Parathyroid adenoma (tissue), 2 donors: Measurements from ENCODE around the gene PSMB7.

Source experiments
- H2AFZ ChIP-seq: fragments of 300-600 bp; sonication (generic); one replicate; pipeline ENCODE4 v1.7.0; 2017; ENCODE audit warnings: antibody characterized with exemption, mild to moderate bottlenecking
- H3K27ac ChIP-seq: fragments of 300-600 bp; sonication (generic); one replicate; pipeline ENCODE4 v1.7.0; 2017
- H3K27me3 ChIP-seq: fragments of 300-600 bp; sonication (generic); one replicate; pipeline ENCODE4 v1.7.0; 2017; ENCODE audit warnings: low read length; ENCODE audit not compliant: control insufficient read depth, insufficient read depth
- H3K36me3 ChIP-seq: fragments of 300-600 bp; sonication (generic); one replicate; pipeline ENCODE4 v1.7.0; 2017; ENCODE audit warnings: low read length; ENCODE audit not compliant: control insufficient read depth, insufficient read depth
- H3K4me1 ChIP-seq: fragments of 300-600 bp; sonication (generic); one replicate; pipeline ENCODE4 v1.7.0; 2017; ENCODE audit warnings: control low read depth
- H3K4me2 ChIP-seq: fragments of 300-600 bp; sonication (generic); one replicate; pipeline ENCODE4 v1.7.0; 2017; ENCODE audit warnings: low read length
- H3K4me3 ChIP-seq: fragments of 300-600 bp; sonication (generic); one replicate; pipeline ENCODE4 v1.7.0; 2017; ENCODE audit warnings: low read depth, low read length
- H3K79me2 ChIP-seq: fragments of 300-600 bp; sonication (generic); one replicate; pipeline ENCODE4 v1.7.0; 2017; ENCODE audit warnings: control low read depth
- H3K9ac ChIP-seq: fragments of 300-600 bp; sonication (generic); one replicate; pipeline ENCODE4 v1.7.0; 2017; ENCODE audit warnings: mild to moderate bottlenecking
- H3K9me3 ChIP-seq: fragments of 300-600 bp; sonication (generic); one replicate; pipeline ENCODE4 v1.7.0; 2017; ENCODE audit warnings: low read length; ENCODE audit not compliant: control insufficient read depth
- TF ChIP-seq, protein P1 (sequence below): fragments of 300-600 bp; sonication (generic); IDR thresholded peaks from one replicate; pipeline ENCODE4 v1.7.0; 2017; ENCODE audit warnings: antibody characterized with exemption, mild to moderate bottlenecking
- donor health status: primary hyperparathyroidism.

Gene PSMB7

DNA sequence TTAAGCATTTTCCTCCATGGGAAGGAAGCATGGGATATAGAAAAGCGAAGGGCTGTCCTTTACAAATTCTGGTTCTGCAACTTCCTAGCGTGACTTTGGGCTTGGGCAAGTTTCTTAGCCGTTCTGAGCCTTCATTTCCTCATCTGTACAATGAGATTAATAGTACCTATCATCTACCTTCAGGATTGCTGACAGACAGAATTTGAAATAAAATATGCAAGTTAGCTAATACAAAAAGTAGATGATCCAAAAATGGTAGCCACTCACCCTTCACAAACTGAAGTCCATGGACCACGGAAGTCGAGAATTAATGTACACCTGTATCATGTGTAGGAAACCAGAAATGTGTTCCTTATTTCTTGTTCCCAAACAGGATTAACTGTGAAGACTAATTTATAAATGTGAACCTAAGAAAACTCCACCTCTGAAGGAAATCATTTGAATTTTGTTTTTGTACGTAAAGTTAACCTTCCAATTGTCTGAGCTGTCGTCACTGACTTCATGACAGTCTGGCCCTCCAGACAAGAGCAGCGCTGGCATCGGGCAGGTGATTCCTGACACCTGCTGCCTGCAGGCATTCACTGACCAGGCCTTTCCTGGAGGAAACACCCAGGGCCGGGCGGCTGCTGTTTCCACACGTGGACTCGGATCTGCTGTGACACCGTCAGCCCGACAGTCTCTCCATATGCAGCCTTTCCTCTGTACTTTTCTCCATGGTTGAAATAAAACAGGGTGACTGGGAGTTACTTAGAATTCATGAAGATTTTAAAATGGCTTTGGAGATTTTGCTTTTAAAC, 63.4 kb downstream of the PSMB7 start:
- Histone ChIP-seq H3K79me2 (no peaks in the 10 kb centered on the region), H3K4me2 (no peak overlapping the region), H3K27me3 (no peaks in the 10 kb centered on the region), H3K9me3 (no peaks in the 10 kb centered on the region), H3K9ac (no peak overlapping the region), H3K4me3 (no peak overlapping the region), H3K4me1 (no peaks in the 10 kb centered on the region), H3K36me3 (no peaks in the 10 kb centered on the region), H2AFZ (no peak overlapping the region), H3K27ac (no peak overlapping the region)
- TF ChIP-seq, protein P1, sequence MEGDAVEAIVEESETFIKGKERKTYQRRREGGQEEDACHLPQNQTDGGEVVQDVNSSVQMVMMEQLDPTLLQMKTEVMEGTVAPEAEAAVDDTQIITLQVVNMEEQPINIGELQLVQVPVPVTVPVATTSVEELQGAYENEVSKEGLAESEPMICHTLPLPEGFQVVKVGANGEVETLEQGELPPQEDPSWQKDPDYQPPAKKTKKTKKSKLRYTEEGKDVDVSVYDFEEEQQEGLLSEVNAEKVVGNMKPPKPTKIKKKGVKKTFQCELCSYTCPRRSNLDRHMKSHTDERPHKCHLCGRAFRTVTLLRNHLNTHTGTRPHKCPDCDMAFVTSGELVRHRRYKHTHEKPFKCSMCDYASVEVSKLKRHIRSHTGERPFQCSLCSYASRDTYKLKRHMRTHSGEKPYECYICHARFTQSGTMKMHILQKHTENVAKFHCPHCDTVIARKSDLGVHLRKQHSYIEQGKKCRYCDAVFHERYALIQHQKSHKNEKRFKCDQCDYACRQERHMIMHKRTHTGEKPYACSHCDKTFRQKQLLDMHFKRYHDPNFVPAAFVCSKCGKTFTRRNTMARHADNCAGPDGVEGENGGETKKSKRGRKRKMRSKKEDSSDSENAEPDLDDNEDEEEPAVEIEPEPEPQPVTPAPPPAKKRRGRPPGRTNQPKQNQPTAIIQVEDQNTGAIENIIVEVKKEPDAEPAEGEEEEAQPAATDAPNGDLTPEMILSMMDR = no peak

DNA sequence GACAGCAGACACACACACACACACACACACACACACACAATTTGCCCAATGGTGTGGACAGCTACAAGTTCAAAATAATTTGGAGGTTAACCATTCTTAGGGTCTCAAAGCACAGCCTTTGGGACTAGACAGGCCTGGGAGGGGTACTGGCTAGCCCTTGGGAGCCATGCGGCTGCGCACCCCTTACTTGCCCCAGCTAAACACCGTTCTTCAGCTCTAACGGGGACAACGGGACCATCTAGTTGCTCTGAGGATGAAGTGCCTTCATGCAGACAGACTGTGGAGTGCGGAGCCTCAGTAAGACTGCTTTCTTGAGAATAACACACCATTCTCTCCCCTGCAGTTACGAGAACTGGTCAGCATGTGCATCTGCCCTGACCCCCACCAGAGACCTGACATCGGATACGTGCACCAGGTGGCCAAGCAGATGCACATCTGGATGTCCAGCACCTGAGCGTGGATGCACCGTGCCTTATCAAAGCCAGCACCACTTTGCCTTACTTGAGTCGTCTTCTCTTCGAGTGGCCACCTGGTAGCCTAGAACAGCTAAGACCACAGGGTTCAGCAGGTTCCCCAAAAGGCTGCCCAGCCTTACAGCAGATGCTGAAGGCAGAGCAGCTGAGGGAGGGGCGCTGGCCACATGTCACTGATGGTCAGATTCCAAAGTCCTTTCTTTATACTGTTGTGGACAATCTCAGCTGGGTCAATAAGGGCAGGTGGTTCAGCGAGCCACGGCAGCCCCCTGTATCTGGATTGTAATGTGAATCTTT, 64.6 kb downstream of the PSMB7 start:
- H3K9ac ChIP-seq = no peak overlapping the region
- no peak overlapping the region for H3K4me2 ChIP-seq
- H3K36me3 ChIP-seq = no peaks in the 10 kb centered on the region
- TF ChIP-seq, protein P1 = no peak
- no peak overlapping the region for H3K4me3 ChIP-seq
- H3K79me2 ChIP-seq = no peaks in the 10 kb centered on the region
- no peaks in the 10 kb centered on the region for H3K4me1 ChIP-seq
- no peak overlapping the region for H3K27ac ChIP-seq
- H3K27me3 ChIP-seq = no peaks in the 10 kb centered on the region
- no peaks in the 10 kb centered on the region for H3K9me3 ChIP-seq
- H2AFZ ChIP-seq = no peak overlapping the region

DNA sequence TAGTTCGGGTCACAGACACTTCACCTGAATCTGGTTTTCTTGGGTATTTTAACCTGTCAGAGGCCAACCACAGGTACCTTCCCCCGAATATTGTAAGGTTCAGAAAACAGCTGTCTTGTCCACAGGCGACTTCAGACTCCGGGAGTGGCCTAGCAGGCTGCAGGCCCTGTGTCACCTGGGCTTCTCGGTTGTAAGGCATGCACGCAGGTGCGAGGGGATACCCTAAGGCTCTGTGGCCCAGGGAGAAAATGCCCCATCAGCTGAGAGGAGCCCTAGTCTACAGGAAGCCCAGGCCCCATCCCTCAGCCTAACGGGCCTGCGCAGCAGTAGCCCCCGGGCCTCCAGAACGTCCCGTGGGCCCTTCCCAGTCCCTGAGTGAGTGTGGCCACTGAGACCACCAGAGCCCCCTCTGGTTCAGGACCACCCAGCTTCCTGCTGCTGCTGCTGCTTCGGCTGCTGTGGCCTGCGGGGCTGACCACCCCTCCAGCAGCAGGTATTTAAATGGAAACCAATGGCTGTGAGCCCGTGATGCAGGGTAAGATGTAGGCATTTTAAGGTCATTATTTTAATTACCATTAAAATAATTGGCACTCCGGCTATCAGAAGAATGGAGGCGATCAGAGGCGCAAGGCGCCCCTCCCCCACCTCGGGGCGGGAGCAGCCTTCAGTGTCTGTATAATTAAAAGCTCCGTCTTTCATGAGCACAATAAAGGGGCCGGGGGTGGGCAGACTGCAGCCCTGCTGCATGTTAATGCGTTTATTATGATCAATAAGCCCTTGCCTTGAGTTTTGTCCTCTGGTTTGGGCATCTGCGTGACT, 65.4 kb downstream of the PSMB7 start:
- H3K36me3 ChIP-seq = no peaks in the 10 kb centered on the region
- no peaks in the 10 kb centered on the region for H3K27me3 ChIP-seq
- no peak overlapping the region for H3K27ac ChIP-seq
- no peak overlapping the region for H2AFZ ChIP-seq
- H3K9me3 ChIP-seq = no peaks in the 10 kb centered on the region
- no peak overlapping the region for H3K4me2 ChIP-seq
- TF ChIP-seq, protein P1 = no peak
- H3K4me1 ChIP-seq = no peaks in the 10 kb centered on the region
- no peak overlapping the region for H3K4me3 ChIP-seq
- no peaks in the 10 kb centered on the region for H3K79me2 ChIP-seq
- H3K9ac ChIP-seq = no peak overlapping the region

DNA sequence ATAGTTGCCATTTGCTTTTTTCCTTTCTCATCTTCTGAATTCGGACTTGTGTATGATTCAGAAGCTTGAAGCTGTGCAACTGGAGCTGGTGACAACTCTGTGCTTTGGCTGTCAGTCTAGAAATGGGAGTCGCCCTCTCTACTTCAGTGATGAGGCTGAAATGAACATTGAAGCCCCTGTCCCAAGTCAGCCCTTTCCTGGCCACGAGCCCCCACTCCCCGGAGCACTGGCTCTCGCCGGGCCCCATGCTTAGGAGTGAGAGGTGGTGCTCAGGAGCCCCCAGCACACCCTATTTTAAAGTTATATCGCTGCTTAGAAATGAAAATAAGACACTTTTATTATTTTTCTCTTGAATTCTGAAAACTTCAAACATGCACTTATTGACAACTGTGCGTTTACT, 66.0 kb downstream of the PSMB7 start:
- Histone ChIP-seq H3K4me2 (no peak overlapping the region), H3K9me3 (no peaks in the 10 kb centered on the region), H3K27me3 (no peaks in the 10 kb centered on the region), H3K4me3 (no peak overlapping the region), H3K79me2 (no peaks in the 10 kb centered on the region), H3K4me1 (no peaks in the 10 kb centered on the region), H3K27ac (no peak overlapping the region), H2AFZ (no peak overlapping the region), H3K9ac (no peak overlapping the region), H3K36me3 (no peaks in the 10 kb centered on the region)
- TF ChIP-seq, protein P1 = no peak
